GM12864 (cell line): ENCODE data around the gene DNAH17.

Experiments
- DNase-seq: peaks from one replicate; pipeline ENCODE4 v3.0.0-alpha.2; 2011; ENCODE audit warnings: low read depth
- H3K4me3 ChIP-seq: 2 replicates; pipeline ENCODE4 v1.5.1; 2011; ENCODE audit warnings: mild to moderate bottlenecking, low read depth, low read length, control low read depth
- CTCF ChIP-seq: IDR thresholded peaks from 2 replicates; pipeline ENCODE4 v1.5.1; 2011; ENCODE audit warnings: low read depth, mild to moderate bottlenecking, moderate library complexity, low read length, control low read depth, inconsistent platforms; ENCODE audit errors: missing control alignments

Gene DNAH17

GRCh38 chr17:78529251-78529650 is 47.9 kb downstream of the DNAH17 start:
- no peak for DNase-seq
- no peak overlapping the region for H3K4me3 ChIP-seq
- TF ChIP-seq CTCF: no peak

- TF ChIP-seq CTCF: no peak
- DNase-seq: no peak
- H3K4me3 ChIP-seq: no peak overlapping the region
Observed at GRCh38 chr17:78528541-78528940, 48.7 kb downstream of the DNAH17 start.

GRCh38 chr17:78527345-78527744 is 49.9 kb downstream of the DNAH17 start:
- H3K4me3 ChIP-seq: no peak overlapping the region
- DNase-seq: no peak
- no peak for TF ChIP-seq CTCF

- no peak for DNase-seq
- TF ChIP-seq CTCF: no peak
- no peak overlapping the region for H3K4me3 ChIP-seq
Observed at GRCh38 chr17:78526231-78527025, 50.8 kb downstream of the DNAH17 start.

- H3K4me3 ChIP-seq: no peak overlapping the region
- no peak for TF ChIP-seq CTCF
- no peak for DNase-seq
Observed at GRCh38 chr17:78525511-78526160, 51.6 kb downstream of the DNAH17 start.

GRCh38 chr17:78524870-78525510 is 52.2 kb downstream of the DNAH17 start:
- DNase-seq: no peak
- TF ChIP-seq CTCF: no peak
- H3K4me3 ChIP-seq: no peak overlapping the region
